Measurements from ENCODE around the gene MRPL12. TPM values are rescaled to one million over a fixed set of nuclear protein-coding genes. Genes with fewer than 3 reads are reported as not detected.
A peak's percentile ranks its signal among the peaks of the same experiment; 100 is the strongest.
"Not testable (repeated sequence)": the region's sequence is repeated elsewhere in the genome, so short reads cannot be mapped to it uniquely, and the experiment has no call there.

The MRPL12 gene
- total RNA-seq = 117 TPM
- long read RNA-seq, transcript MRPL12-201 (5 exons, 1,028 nt) = major isoform, 126 of 133 reads
- long read RNA-seq, partial matches to known transcripts = 5 of 133 reads
- long read RNA-seq, other reads (novel, unspliced or antisense) = 2 of 133 reads

- peak; percentile 98 for DNase-seq (ENCODE audit: low spot score)
- intact Hi-C loops (cut with DNase I) = loop anchor here (2.0 kb wide), 1 partner anchor 20 kb away; the partner anchor contains the start of gene ARL16
Observed at GRCh38 chr17:81702934-81703746, at the start of gene MRPL12. Gene MRPL12, plus strand, starts transcription at chr17:81703367. Its CDS starts 135 bp downstream, at chr17:81703502.

- DNase-seq (ENCODE audit: low spot score) = no peak
- intact Hi-C loops (cut with DNase I) = no loop called here
Observed at GRCh38 chr17:81655378-81656117, 47.6 kb upstream of the MRPL12 start.

- intact Hi-C loops (cut with DNase I) = no loop called here
- DNase-seq (ENCODE audit: low spot score) = no peak
Observed at GRCh38 chr17:81656118-81656743, 46.9 kb upstream of the MRPL12 start, which contains the start of gene PDE6G. Gene PDE6G, minus strand, starts transcription at chr17:81656542. Its CDS starts 3,237 bp downstream, at chr17:81653305.

- no peak for DNase-seq (ENCODE audit: low spot score)
- intact Hi-C loops (cut with DNase I) = no loop called here
Observed at GRCh38 chr17:81656835-81657234, 46.3 kb upstream of the MRPL12 start.

- DNase-seq (ENCODE audit: low spot score) = no peak
- intact Hi-C loops (cut with DNase I) = no loop called here
Observed at GRCh38 chr17:81659038-81659437, 44.1 kb upstream of the MRPL12 start.

GRCh38 chr17:81660441-81660840 lies 42.7 kb upstream of the MRPL12 start:
- no peak for DNase-seq (ENCODE audit: low spot score)
- intact Hi-C loops (cut with DNase I) = no loop called here

- no peak for DNase-seq (ENCODE audit: low spot score)
- intact Hi-C loops (cut with DNase I) = no loop called here
Observed at GRCh38 chr17:81662002-81662401, 41.2 kb upstream of the MRPL12 start.

- intact Hi-C loops (cut with DNase I) = no loop called here
Observed at GRCh38 chr17:81664051-81664470, 39.1 kb upstream of the MRPL12 start.

GRCh38 chr17:81665205-81666091 lies 37.7 kb upstream of the MRPL12 start:
- intact Hi-C loops (cut with DNase I) = loop anchor here (2.0 kb wide), 1 partner anchor 29 kb away; the partner anchor contains the start of genes NPLOC4 and TSPAN10
- DNase-seq (ENCODE audit: low spot score) = no peak

More at GRCh38 chr17:81664051-81664470, 39.1 kb upstream of the MRPL12 start:
- DNase-seq (ENCODE audit: low spot score) = no peak

GRCh38 chr17:81666092-81666341 lies 37.1 kb upstream of the MRPL12 start:
- DNase-seq (ENCODE audit: low spot score) = no peak
- intact Hi-C loops (cut with DNase I) = loop anchor here (2.0 kb wide), 1 partner anchor 29 kb away; the partner anchor contains the start of genes NPLOC4 and TSPAN10

- DNase-seq (ENCODE audit: low spot score) = peak; percentile 97
- intact Hi-C loops (cut with DNase I) = loop anchor here (2.0 kb wide), 1 partner anchor 30 kb away; the partner anchor contains the start of genes NPLOC4 and TSPAN10
Observed at GRCh38 chr17:81666342-81667191, 36.6 kb upstream of the MRPL12 start, which contains the start of the genes CCDC137 and OXLD1. Gene CCDC137, plus strand, starts transcription at chr17:81666737. Its CDS starts 30 bp downstream, at chr17:81666767. Gene OXLD1, minus strand, starts transcription at chr17:81666605. Its CDS starts 28 bp downstream, at chr17:81666577.

- no peak for DNase-seq (ENCODE audit: low spot score)
- intact Hi-C loops (cut with DNase I) = loop anchor here (2.0 kb wide), 1 partner anchor 31 kb away; the partner anchor contains the start of genes NPLOC4 and TSPAN10
Observed at GRCh38 chr17:81667754-81668153, 35.4 kb upstream of the MRPL12 start.

- DNase-seq (ENCODE audit: low spot score) = no peak
- intact Hi-C loops (cut with DNase I) = no loop called here
Observed at GRCh38 chr17:81672504-81672903, 30.7 kb upstream of the MRPL12 start.

- no peak for DNase-seq (ENCODE audit: low spot score)
- intact Hi-C loops (cut with DNase I) = no loop called here
Observed at GRCh38 chr17:81672954-81673353, 30.2 kb upstream of the MRPL12 start.

GRCh38 chr17:81673561-81674258 lies 29.5 kb upstream of the MRPL12 start:
- intact Hi-C loops (cut with DNase I) = no loop called here
- DNase-seq (ENCODE audit: low spot score) = no peak

- intact Hi-C loops (cut with DNase I); DNase-seq (ENCODE audit: low spot score): not testable (repeated sequence)
Observed at GRCh38 chr17:81675515-81676221, 27.5 kb upstream of the MRPL12 start.
